Naive thymus-derived CD8-positive, alpha-beta T cell (primary cell): ENCODE results near the gene DMXL2. TPM values are rescaled to one million over a fixed set of nuclear protein-coding genes. Genes with fewer than 3 reads are reported as not detected.
"Not testable (repeated sequence)": the region's sequence is repeated elsewhere in the genome, so short reads cannot be mapped to it uniquely, and the experiment has no call there.

ENCODE experiments used
- ATAC-seq, 2 donors: fragments of 150-1000 bp; cut with Tn5 transposase in 1 of 2; sonication (Bioruptor Pico), chemical (Tn5 transposase) in 1 of 2; 1 replicate in 1 of 2; 2 replicates in 1 of 2; pipeline ENCODE4 v1.10.0; 2021; ENCODE audit warnings: mild to moderate bottlenecking in 2 of 2, moderate library complexity in 2 of 2
- POLR2A ChIA-PET: fragments of 350-600 bp; sonication (Branson Sonifier 250); formaldehyde crosslinking; loops from one replicate; lab custom pipeline; 2021; ENCODE audit warnings: antibody characterized with exemption; lab: Charles Lee
- DNase-seq, 10 donors: peaks; one replicate each; pipeline versions ENCODE4 v3.0.0 to v3.0.0-alpha.2; 2020 to 2022
- H3K27ac Mint-ChIP-seq, 10 donors: one replicate each; pipeline ENCODE4 v1.8.0; 2020 to 2022; ENCODE audit warnings: mild to moderate bottlenecking in 10 of 10, mixed read lengths in 10 of 10, moderate library complexity in 4 of 10, inconsistent platforms in 1 of 10
- H3K27me3 Mint-ChIP-seq, 5 donors: one replicate each; pipeline ENCODE4 v1.8.0; 2021 to 2022; ENCODE audit warnings: mixed read lengths in 5 of 5
- H3K36me3 Mint-ChIP-seq, 3 donors: one replicate each; pipeline ENCODE4 v1.8.0; 2020 to 2022; ENCODE audit warnings: mixed read lengths in 3 of 3, mild to moderate bottlenecking in 2 of 3, inconsistent platforms in 1 of 3
- H3K4me1 Mint-ChIP-seq, 4 donors: one replicate each; pipeline ENCODE4 v1.8.0; 2021 to 2022; ENCODE audit warnings: mixed read lengths in 4 of 4
- H3K4me3 Mint-ChIP-seq, 10 donors: one replicate each; pipeline ENCODE4 v1.8.0; 2020 to 2022; ENCODE audit warnings: mild to moderate bottlenecking in 10 of 10, mixed read lengths in 10 of 10, moderate library complexity in 6 of 10, inconsistent platforms in 1 of 10
- H3K9me3 Mint-ChIP-seq, 9 donors: one replicate each; pipeline ENCODE4 v1.8.0; 2020 to 2022; ENCODE audit warnings: mixed read lengths in 9 of 9, mild to moderate bottlenecking in 3 of 9, inconsistent platforms in 1 of 9, moderate library complexity in 1 of 9
- polyA plus RNA-seq, 3 donors: library from polyadenylated mRNA; unstranded; fragments of 300-500 nt; fragmentation: Illumina TruSeq; gene quantifications; one replicate each; pipeline ENCODE4 v1.2.3, GENCODE V29; 2021
- total RNA-seq, 8 experiments: library from RNA in 2 of 8; stranded (reverse) in 2 of 8; gene quantifications; one replicate each; pipeline ENCODE4 v1.2.3 and lab custom pipeline; 2021 to 2026

The DMXL2 gene, protein sequence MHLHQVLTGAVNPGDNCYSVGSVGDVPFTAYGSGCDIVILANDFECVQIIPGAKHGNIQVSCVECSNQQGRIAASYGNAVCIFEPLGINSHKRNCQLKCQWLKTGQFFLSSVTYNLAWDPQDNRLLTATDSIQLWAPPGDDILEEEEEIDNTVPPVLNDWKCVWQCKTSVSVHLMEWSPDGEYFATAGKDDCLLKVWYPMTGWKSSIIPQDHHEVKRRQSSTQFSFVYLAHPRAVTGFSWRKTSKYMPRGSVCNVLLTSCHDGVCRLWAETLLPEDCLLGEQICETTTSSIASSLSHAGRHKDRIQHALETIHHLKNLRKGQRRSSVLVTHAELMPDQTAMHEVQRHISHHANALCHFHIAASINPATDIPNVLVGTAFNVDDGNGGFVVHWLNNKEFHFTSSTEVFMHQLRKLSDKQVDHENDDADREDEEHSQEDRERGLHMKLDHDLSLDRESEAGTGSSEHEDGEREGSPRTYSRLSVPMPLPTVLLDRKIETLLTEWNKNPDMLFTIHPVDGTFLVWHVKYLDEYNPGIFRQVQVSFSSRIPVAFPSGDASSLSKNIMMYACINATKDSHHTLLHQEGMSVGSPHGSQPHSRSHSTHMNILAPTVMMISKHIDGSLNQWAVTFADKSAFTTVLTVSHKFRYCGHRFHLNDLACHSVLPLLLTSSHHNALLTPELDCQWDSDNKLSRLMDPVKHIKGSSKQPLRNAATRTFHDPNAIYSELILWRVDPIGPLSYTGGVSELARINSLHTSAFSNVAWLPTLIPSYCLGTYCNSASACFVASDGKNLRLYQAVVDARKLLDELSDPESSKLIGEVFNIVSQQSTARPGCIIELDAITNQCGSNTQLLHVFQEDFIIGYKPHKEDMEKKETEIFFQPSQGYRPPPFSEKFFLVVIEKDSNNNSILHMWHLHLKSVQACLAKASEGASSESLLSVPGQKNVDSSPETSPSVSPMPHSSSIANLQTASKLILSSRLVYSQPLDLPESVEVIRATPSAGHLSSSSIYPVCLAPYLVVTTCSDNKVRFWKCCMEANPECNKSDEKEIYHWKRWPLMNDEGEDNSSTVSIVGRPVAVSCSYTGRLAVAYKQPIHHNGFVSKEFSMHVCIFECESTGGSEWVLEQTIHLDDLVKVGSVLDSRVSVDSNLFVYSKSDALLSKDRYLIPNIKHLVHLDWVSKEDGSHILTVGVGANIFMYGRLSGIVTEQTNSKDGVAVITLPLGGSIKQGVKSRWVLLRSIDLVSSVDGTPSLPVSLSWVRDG (N-terminal part only)
- total RNA-seq: 10 to 100 TPM in 1 of 2 experiments, 1 to 10 TPM in 1; 6.7 to 10.2 TPM
- 1 to 10 TPM in 2 of 3 donors, under 1 TPM in 1; 0.68 to 1.7 (median 1.6) TPM for polyA plus RNA-seq
- total RNA-seq (lab: John Stamatoyannopoulos, UW): 15.8 to 26.6 (median 23.8) reads per million in 6 experiments

DNA sequence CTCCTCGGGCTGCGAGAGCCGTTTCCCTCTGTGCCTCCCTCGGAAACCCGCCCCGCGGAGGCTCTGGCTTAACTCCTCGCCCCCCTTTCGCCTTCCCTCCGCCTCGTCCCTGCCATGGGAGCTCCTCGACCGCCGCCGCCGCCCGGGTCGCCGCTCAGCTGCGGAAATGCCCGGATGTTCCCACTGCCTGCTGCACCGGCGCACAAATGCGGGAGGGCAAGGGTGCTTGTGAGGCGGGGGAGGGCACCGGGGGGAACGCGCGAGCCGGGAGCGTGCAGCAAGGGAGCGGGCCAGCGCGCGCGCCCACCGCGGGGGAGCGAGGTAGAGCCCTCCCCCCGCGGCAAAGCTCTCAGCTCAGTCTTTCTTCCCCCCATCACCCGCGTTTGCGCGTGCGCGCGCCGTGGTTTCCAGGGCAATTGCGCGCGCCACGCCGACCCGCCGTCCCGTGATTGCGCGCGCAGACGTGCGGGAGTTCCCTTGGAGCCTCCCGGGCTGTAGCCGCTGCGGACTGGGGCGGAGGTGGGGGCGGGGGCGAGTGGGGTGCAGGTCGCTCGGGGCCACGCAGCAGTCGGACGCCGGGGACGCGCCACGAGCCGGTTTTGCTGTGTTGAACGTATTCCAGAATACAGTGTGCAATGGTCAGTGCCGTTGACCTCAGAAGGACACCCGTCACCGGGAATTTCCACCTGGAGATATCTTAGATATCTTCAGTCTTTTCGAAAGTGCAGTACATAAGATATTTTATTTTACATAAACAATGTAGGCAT lies at the start of gene DMXL2:
DMXL2 (minus strand) TSS at position 168 of the 767 bp plus-strand sequence. CDS start 226 bp downstream, outside the sequence.
- ATAC-seq: peak; percentile 77 to 79
- H3K27me3 Mint-ChIP-seq: peaks cover 2 to 14% (median 8%) of the 10 kb centered on the region in 5 donors
- POLR2A ChIA-PET: interaction anchor here (0.5 to 1.2 kb wide), 3 partner anchors 27 to 424 kb away, joined by 3 to 5 read pairs (median 3); partner anchors contain the start of gene LYSMD2

DNA sequence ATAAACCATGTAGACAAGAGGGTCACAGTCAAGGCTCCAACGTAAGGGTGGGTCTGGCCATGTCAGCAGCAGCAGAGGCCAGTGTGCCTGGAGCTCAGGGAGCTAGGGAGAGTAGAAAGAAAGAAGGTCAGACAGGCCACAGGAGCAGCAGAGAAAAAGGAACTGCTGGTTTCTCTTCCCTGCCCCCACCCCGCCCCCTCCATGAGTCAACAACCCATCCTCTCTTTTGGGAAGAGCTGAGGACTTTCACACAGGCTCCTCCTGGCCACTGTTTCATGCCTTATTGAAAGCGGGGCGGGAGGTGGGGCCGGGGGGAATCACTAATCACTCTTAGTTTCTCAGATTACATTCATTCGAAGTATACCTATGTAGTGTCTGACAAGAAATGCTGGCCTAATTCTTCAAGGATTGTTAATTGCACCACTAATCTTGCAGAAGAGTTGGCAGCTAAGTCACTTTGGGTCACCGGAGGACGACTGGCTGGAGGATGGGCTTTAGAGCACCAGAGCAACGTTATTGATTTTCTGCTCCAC lies 49.6 kb upstream of the DMXL2 start:
- DNase-seq: no peak
- Mint-ChIP-seq H3K9me3 (no peaks in the 10 kb centered on the region), H3K4me3 (no peak overlapping the region), H3K4me1 (no peaks in the 10 kb centered on the region), H3K36me3 (peaks cover 0 to 4% (median 0%) of the 10 kb centered on the region in 3 donors), H3K27ac (no peak overlapping the region), H3K27me3 (peaks cover 10 to 37% (median 15%) of the 10 kb centered on the region in 5 donors)
- ATAC-seq: no peak
- POLR2A ChIA-PET: no interaction called here

More for the DNA sequence above, at the start of gene DMXL2:
- Mint-ChIP-seq H3K4me3 (peak within 1 kb of the TSS; percentile 81 to 94 (median 89)), H3K9me3 (no peaks in the 10 kb centered on the region), H3K27ac (peak within 1 kb of the TSS; percentile 36 to 93 (median 80)), H3K4me1 (peaks cover 12 to 29% (median 19%) of the 10 kb centered on the region in 4 donors), H3K36me3 (no peaks in the 10 kb centered on the region)
- DNase-seq: peak; percentile 54 to 87 (median 70)

GRCh38 chr15:51669381-51669780 lies 46.8 kb upstream of the DMXL2 start:
- Mint-ChIP-seq H3K4me1 (no peaks in the 10 kb centered on the region), H3K36me3 (no peaks in the 10 kb centered on the region), H3K4me3 (no peak overlapping the region), H3K27me3 (peaks cover 10 to 27% (median 19%) of the 10 kb centered on the region in 5 donors), H3K9me3 (no peaks in the 10 kb centered on the region), H3K27ac (no peak overlapping the region)
- no peak for DNase-seq
- ATAC-seq: no peak
- POLR2A ChIA-PET: no interaction called here

- Mint-ChIP-seq H3K4me3 (no peak overlapping the region), H3K36me3 (no peaks in the 10 kb centered on the region), H3K9me3 (no peaks in the 10 kb centered on the region), H3K4me1 (no peaks in the 10 kb centered on the region), H3K27me3 (peaks cover 10 to 23% (median 18%) of the 10 kb centered on the region in 5 donors), H3K27ac (no peak overlapping the region)
- ATAC-seq (no peak), DNase-seq (no peak)
- POLR2A ChIA-PET: no interaction called here
Observed at GRCh38 chr15:51668446-51668845, 45.9 kb upstream of the DMXL2 start.

GRCh38 chr15:51667478-51667877 lies 44.9 kb upstream of the DMXL2 start:
- POLR2A ChIA-PET: no interaction called here
- peaks cover 8 to 20% (median 13%) of the 10 kb centered on the region in 5 donors for H3K27me3 Mint-ChIP-seq
- H3K36me3 Mint-ChIP-seq: no peaks in the 10 kb centered on the region
- ATAC-seq (no peak), DNase-seq (no peak)
- H3K4me3 Mint-ChIP-seq: no peak overlapping the region
- no peaks in the 10 kb centered on the region for H3K9me3 Mint-ChIP-seq
- H3K4me1 Mint-ChIP-seq: no peaks in the 10 kb centered on the region
- H3K27ac Mint-ChIP-seq: no peak overlapping the region

GRCh38 chr15:51661072-51661471 lies 38.5 kb upstream of the DMXL2 start:
- Mint-ChIP-seq H3K27ac (no peak overlapping the region), H3K36me3 (no peaks in the 10 kb centered on the region), H3K4me3 (no peak overlapping the region), H3K27me3 (peaks cover 0 to 5% (median 0%) of the 10 kb centered on the region in 5 donors), H3K9me3 (no peaks in the 10 kb centered on the region), H3K4me1 (no peaks in the 10 kb centered on the region)
- DNase-seq: no peak
- no peak for ATAC-seq
- POLR2A ChIA-PET: no interaction called here

GRCh38 chr15:51658664-51659063 lies 36.1 kb upstream of the DMXL2 start:
- Mint-ChIP-seq H3K4me3 (no peak overlapping the region), H3K36me3 (no peaks in the 10 kb centered on the region), H3K9me3 (no peaks in the 10 kb centered on the region), H3K4me1 (no peaks in the 10 kb centered on the region), H3K27me3 (peaks cover 0 to 3% (median 0%) of the 10 kb centered on the region in 5 donors), H3K27ac (peak overlapping the region in 1 of 10 donors; percentile 49)
- ATAC-seq (no peak), DNase-seq (no peak)
- POLR2A ChIA-PET: no interaction called here

GRCh38 chr15:51655401-51656057 lies 33.0 kb upstream of the DMXL2 start:
- not testable (repeated sequence) for ATAC-seq

GRCh38 chr15:51652084-51652668 lies 29.6 kb upstream of the DMXL2 start:
- Mint-ChIP-seq H3K4me1 (no peaks in the 10 kb centered on the region), H3K27ac (no peak overlapping the region), H3K36me3 (no peaks in the 10 kb centered on the region), H3K4me3 (no peak overlapping the region), H3K9me3 (no peaks in the 10 kb centered on the region), H3K27me3 (peaks cover 0 to 7% (median 0%) of the 10 kb centered on the region in 5 donors)
- ATAC-seq (no peak), DNase-seq (no peak)
- POLR2A ChIA-PET: no interaction called here

More at GRCh38 chr15:51655401-51656057, 33.0 kb upstream of the DMXL2 start:
- DNase-seq, H3K36me3 Mint-ChIP-seq, H3K4me3 Mint-ChIP-seq, H3K9me3 Mint-ChIP-seq, POLR2A ChIA-PET, H3K27me3 Mint-ChIP-seq, H3K4me1 Mint-ChIP-seq, H3K27ac Mint-ChIP-seq: not testable (repeated sequence)

- POLR2A ChIA-PET: interaction anchor here (0.6 to 1.3 kb wide), 8 partner anchors 27 to 577 kb away, joined by 3 to 12 read pairs (median 4); partner anchors contain the start of genes DMXL2 and LYSMD2
- no peaks in the 10 kb centered on the region for H3K36me3 Mint-ChIP-seq
- peak in 9 of 10 donors; percentile 24 to 76 (median 55) for DNase-seq
Observed at GRCh38 chr15:51649659-51650521, 27.3 kb upstream of the DMXL2 start.

More at GRCh38 chr15:51649659-51650521, 27.3 kb upstream of the DMXL2 start:
- Mint-ChIP-seq H3K27me3 (peaks cover 0 to 4% (median 0%) of the 10 kb centered on the region in 5 donors), H3K27ac (no peak overlapping the region), H3K4me3 (no peak overlapping the region), H3K9me3 (no peaks in the 10 kb centered on the region), H3K4me1 (no peaks in the 10 kb centered on the region)
- ATAC-seq: peak; percentile 86 to 89
